ENCODE results near the gene WDR1. TPM values are rescaled to one million over a fixed set of nuclear protein-coding genes. Genes with fewer than 3 reads are reported as not detected.
A peak's percentile ranks its signal among the peaks of the same experiment; 100 is the strongest.

The WDR1 gene
- total and polyA plus RNA-seq, 2 experiments from 2014 or later, result 413 to 487 TPM

GRCh38 chr4:10046471-10046870, 70.1 kb downstream of the WDR1 start:
- Histone ChIP-seq H3K9ac (no peak overlapping the region), H3K36me3 (ENCODE audit: low read depth) (no peaks in the 10 kb centered on the region), H3K79me2 (ENCODE audit: insufficient read depth) (no peaks in the 10 kb centered on the region), H3K27ac (no peak overlapping the region), H3K4me2 (ENCODE audit: unreplicated experiment) (no peak overlapping the region), H3K9me2 (ENCODE audit: insufficient read depth) (no peaks in the 10 kb centered on the region), H3K4me3 (no peak overlapping the region), H3K9me3 (ENCODE audit: low read depth) (no peaks in the 10 kb centered on the region), H3F3A (ENCODE audit: insufficient read depth) (peaks cover 21% of the 10 kb centered on the region), H3K27me3 (replicated peaks; ENCODE audit: insufficient read depth) (0 out of 2 replicates have a peak, but pooled peaks cover 3% of the 10 kb centered on the region), H3K4me1 (ENCODE audit: insufficient read depth) (peaks cover 15% of the 10 kb centered on the region), H4K20me1 (ENCODE audit: insufficient read depth) (no peaks in the 10 kb centered on the region), H2AFZ (no peak overlapping the region)
- in situ Hi-C loops (cut with MboI), result no loop called here
- no peak for TF ChIP-seq EZH2phosphoT487 (IDR thresholded peaks at IDR 0.05; ENCODE audit: insufficient read depth, low read depth)
- TF ChIP-seq EZH2 (IDR thresholded peaks at IDR 0.05; ENCODE audit: insufficient read depth, poor library complexity, severe bottlenecking), result no peak
- DNase-seq, result peak; percentile 26
- WGBS, 2 experiments (ENCODE audit: low coverage in 1 of 2, low lambda C conversion rate in 2 of 2, missing lambda C conversion rate in 2 of 2), result 57 to 61% methylated on average over 3 of the region's 3 CpGs

DNA sequence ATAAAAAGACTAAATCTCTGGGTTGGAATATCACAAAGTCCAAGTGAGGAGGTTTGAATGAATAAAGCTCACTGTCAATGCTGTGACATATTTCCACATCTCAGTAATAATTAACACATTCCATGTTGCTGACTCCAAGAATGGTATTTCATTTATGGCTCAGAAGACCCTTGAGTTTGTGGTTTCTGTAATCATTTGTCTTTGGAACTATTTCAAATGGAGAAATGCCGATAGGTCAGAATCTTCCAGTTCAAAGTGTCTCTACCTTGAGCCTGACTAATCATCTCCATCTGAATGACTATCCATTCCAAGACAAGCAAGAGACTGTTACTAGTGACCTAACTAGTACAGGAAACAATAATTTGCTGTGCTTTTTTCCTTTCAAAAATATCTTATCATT, 71.1 kb downstream of the WDR1 start:
- Histone ChIP-seq H3K79me2 (ENCODE audit: insufficient read depth) (no peaks in the 10 kb centered on the region), H3K4me3 (no peak overlapping the region), H4K20me1 (ENCODE audit: insufficient read depth) (no peaks in the 10 kb centered on the region), H3K9me3 (ENCODE audit: low read depth) (no peaks in the 10 kb centered on the region), H3K4me1 (ENCODE audit: insufficient read depth) (peaks cover 15% of the 10 kb centered on the region), H3K27me3 (replicated peaks; ENCODE audit: insufficient read depth) (0 out of 2 replicates have a peak, but pooled peaks cover 3% of the 10 kb centered on the region), H2AFZ (no peak overlapping the region), H3K9ac (no peak overlapping the region), H3K4me2 (ENCODE audit: unreplicated experiment) (no peak overlapping the region), H3K36me3 (ENCODE audit: low read depth) (no peaks in the 10 kb centered on the region), H3K27ac (no peak overlapping the region), H3F3A (ENCODE audit: insufficient read depth) (peaks cover 21% of the 10 kb centered on the region), H3K9me2 (ENCODE audit: insufficient read depth) (no peaks in the 10 kb centered on the region)
- peak; percentile 47 for DNase-seq
- TF ChIP-seq EZH2 (IDR thresholded peaks at IDR 0.05; ENCODE audit: insufficient read depth, poor library complexity, severe bottlenecking) (no peak), EZH2phosphoT487 (IDR thresholded peaks at IDR 0.05; ENCODE audit: insufficient read depth, low read depth) (no peak)
- 0% methylated on average over 1 of the region's 1 CpG for WGBS, 2 experiments (ENCODE audit: low coverage in 1 of 2, low lambda C conversion rate in 2 of 2, missing lambda C conversion rate in 2 of 2)
- in situ Hi-C loops (cut with MboI), result no loop called here

- Histone ChIP-seq H2AFZ (no peak overlapping the region), H3K4me3 (no peak overlapping the region), H3K36me3 (ENCODE audit: low read depth) (no peaks in the 10 kb centered on the region), H3K4me1 (ENCODE audit: insufficient read depth) (peaks cover 9% of the 10 kb centered on the region), H3K27ac (no peak overlapping the region), H3K4me2 (ENCODE audit: unreplicated experiment) (no peak overlapping the region), H3F3A (ENCODE audit: insufficient read depth) (peaks cover 15% of the 10 kb centered on the region), H4K20me1 (ENCODE audit: insufficient read depth) (no peaks in the 10 kb centered on the region), H3K27me3 (replicated peaks; ENCODE audit: insufficient read depth) (0 out of 2 replicates have a peak, but pooled peaks cover 3% of the 10 kb centered on the region), H3K9me2 (ENCODE audit: insufficient read depth) (no peaks in the 10 kb centered on the region), H3K9me3 (ENCODE audit: low read depth) (no peaks in the 10 kb centered on the region), H3K9ac (no peak overlapping the region), H3K79me2 (ENCODE audit: insufficient read depth) (no peaks in the 10 kb centered on the region)
- DNase-seq, result no peak
- in situ Hi-C loops (cut with MboI), result no loop called here
- TF ChIP-seq EZH2phosphoT487 (IDR thresholded peaks at IDR 0.05; ENCODE audit: insufficient read depth, low read depth), result no peak
- no peak for TF ChIP-seq EZH2 (IDR thresholded peaks at IDR 0.05; ENCODE audit: insufficient read depth, poor library complexity, severe bottlenecking)
- WGBS, 2 experiments (ENCODE audit: low coverage in 1 of 2, low lambda C conversion rate in 2 of 2, missing lambda C conversion rate in 2 of 2), result 90 to 97% methylated on average over 6 of the region's 6 CpGs
Measured at GRCh38 chr4:10041036-10041435, 75.6 kb downstream of the WDR1 start.

GRCh38 chr4:10040049-10040892, 76.3 kb downstream of the WDR1 start:
- H3K79me2 ChIP-seq (ENCODE audit: insufficient read depth), result no peaks in the 10 kb centered on the region
- TF ChIP-seq EZH2phosphoT487 (IDR thresholded peaks at IDR 0.05; ENCODE audit: insufficient read depth, low read depth), result no peak
- no peaks in the 10 kb centered on the region for H3K9me3 ChIP-seq (ENCODE audit: low read depth)
- H3F3A ChIP-seq (ENCODE audit: insufficient read depth), result peaks cover 11% of the 10 kb centered on the region
- no peak for DNase-seq
- WGBS, 2 experiments (ENCODE audit: low coverage in 1 of 2, low lambda C conversion rate in 2 of 2, missing lambda C conversion rate in 2 of 2), result 76 to 78% methylated on average over 10 of the region's 10 CpGs
- H3K36me3 ChIP-seq (ENCODE audit: low read depth), result no peaks in the 10 kb centered on the region
- H3K4me1 ChIP-seq (ENCODE audit: insufficient read depth), result peaks cover 2% of the 10 kb centered on the region; the same call in 1 of the 2 replicates
- H3K9me2 ChIP-seq (ENCODE audit: insufficient read depth), result no peaks in the 10 kb centered on the region
- H3K9ac ChIP-seq, result no peak overlapping the region
- 0 out of 2 replicates have a peak, but pooled peaks cover 3% of the 10 kb centered on the region for H3K27me3 ChIP-seq (replicated peaks; ENCODE audit: insufficient read depth)
- no peaks in the 10 kb centered on the region for H4K20me1 ChIP-seq (ENCODE audit: insufficient read depth)
- in situ Hi-C loops (cut with MboI), result no loop called here
- H3K27ac ChIP-seq, result no peak overlapping the region
- H3K4me2 ChIP-seq (ENCODE audit: unreplicated experiment), result no peak overlapping the region
- no peak overlapping the region for H3K4me3 ChIP-seq
- no peak overlapping the region for H2AFZ ChIP-seq

All from GM23248 (cell line).